Head of caudate nucleus (tissue), 42 donors: ENCODE data around the gene RPS6KA2.
"Not testable (repeated sequence)": the region's sequence is repeated elsewhere in the genome, so short reads cannot be mapped to it uniquely, and the experiment has no call there.

Source experiments
- DNase-seq, 42 donors: peaks; one replicate each; pipeline versions ENCODE4 v3.0.0 to v3.0.0-alpha.2; 2020 to 2021; ENCODE audit warnings: mixed read lengths in 7 of 42
- intact Hi-C: fragments of 100-400 bp; cut with DNase I; formaldehyde crosslinking; loops from one replicate; pipeline ENCODE4 v1.15.0; 2022

RPS6KA2 gene

GRCh38 chr6:166638573-166638964 lies 11.5 kb upstream of the RPS6KA2 start:
- DNase-seq = peak in 1 of 42 donors; percentile 18
- intact Hi-C loops = no loop called here

- intact Hi-C loops = no loop called here
- DNase-seq = peak in 1 of 42 donors; percentile 12
These were observed 10.9 kb upstream of the RPS6KA2 start for GRCh38 chr6:166637812-166638572.

DNA sequence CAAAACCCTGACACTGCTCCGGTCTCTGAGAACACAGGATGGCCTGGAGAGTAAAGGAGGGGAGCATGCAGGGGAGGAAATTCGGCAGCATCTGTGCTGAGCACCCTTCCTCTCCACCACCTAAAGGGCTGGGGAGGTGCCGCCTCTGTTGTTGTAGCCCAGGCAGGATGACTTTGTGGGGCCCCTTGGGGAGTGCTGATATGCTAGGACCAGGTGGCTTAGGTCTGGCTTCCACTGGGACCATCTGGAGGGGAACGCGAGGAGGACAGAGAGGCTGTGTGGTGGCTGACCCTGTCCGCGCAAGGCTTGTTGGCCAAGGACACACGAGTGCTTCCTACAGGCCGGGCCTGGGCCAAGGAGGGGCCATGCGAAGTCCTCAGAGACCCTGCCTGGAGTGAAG lies 9.9 kb upstream of the RPS6KA2 start:
- intact Hi-C loops = no loop called here
- peak in 3 of 42 donors; percentile 9 to 14 (median 14) for DNase-seq

DNA sequence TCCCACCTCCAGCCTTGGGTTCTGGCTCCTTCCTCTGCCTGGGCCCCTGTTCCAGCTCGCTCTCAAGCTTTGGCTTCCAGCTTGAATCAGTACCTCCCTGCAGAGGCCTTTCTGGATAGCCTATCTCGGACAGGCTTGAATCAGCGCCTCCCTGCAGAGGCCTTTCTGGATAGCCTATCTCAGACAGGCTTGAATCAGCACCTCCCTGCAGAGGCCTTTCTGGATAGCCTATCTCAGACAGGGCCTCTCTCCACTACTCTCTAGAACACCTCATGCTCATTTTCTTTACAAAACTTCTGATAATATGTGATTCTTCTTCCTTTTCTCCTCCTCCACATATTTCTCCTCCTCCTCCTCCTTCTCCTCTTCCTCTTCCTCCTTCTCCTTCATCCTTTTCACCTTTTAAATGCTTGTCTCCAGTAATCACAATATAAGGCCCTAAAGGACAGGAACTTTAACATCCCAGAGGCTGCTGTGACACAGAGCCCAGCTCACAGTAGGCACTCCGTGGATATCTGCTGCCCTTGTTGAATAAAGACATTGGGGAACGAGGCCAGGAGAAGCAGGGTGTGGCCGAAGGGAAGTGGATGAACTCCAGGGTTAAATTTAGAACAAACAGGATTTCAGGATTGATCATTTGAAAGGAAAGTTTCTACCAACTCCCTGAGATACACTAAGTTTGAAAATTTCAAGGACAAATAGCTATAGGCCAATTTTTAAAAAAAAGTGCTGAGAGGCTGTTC lies 9.3 kb upstream of the RPS6KA2 start:
- intact Hi-C loops = no loop called here

GRCh38 chr6:166635013-166635970 lies 8.2 kb upstream of the RPS6KA2 start:
- intact Hi-C loops = no loop called here

More for the DNA sequence above, 9.3 kb upstream of the RPS6KA2 start:
- DNase-seq = peak in 1 of 42 donors; percentile 9

DNA sequence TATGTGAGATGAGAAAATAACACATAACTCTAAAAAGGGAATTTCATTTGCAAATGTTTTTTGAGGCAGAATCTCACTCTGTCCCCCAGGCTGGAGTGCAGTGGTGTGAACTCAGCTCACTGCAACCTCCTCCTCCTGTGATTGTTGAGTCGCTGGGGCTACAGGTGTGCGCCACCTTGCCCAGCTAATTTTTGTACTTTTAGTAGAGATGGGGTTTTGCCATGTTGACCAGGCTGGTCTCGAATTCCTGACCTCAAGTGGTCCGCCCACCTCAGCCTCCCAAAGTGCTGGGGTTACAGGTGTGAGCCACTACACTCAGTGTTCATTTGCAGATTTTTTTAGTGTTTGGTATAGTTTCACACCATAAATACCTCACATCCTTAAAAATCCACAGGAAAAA lies 7.5 kb upstream of the RPS6KA2 start:
- peak in 1 of 42 donors; percentile 17 for DNase-seq
- intact Hi-C loops = not testable (repeated sequence)

More at GRCh38 chr6:166635013-166635970, 8.2 kb upstream of the RPS6KA2 start:
- peak in 3 of 42 donors; percentile 6 to 23 (median 11) for DNase-seq

DNA sequence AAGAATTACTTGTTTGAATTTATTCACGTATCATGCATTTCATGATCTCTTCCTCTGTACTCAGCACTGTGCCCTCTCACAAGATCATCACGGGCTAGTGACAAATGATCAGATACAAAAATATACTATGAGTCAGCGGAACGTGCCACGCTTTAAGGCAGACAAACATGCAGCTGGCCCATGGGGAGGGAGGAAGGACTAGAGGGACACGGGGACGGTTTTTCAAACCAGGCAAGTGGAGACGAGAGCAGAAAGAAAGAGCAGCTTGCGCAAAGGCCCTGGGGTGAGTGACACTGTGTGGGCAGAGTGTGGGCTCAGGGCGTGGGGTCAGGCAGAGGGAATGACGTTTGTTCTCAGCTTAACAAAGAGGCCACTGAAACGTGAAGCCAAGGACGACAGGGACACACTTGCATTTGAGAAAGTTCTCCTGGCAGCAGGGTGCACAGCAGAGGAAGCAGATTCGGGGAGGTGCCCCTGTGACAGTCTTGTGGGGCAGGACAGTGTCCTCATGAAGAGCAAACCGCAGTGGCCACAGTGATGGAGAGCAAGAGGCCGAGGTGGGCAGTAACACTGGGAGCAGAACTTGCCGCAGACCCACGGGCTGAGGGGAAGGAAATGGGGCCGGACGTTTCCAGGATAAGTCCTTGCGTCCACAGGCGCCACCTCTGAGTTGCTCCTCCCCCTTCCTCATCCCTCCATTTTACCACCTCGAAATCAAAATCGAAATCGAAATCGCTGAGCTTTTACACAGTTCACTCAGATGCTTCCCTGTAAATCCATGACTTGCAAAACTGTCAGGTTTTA lies 6.9 kb upstream of the RPS6KA2 start:
- peak in 2 of 42 donors; percentile 16 to 22 for DNase-seq
- intact Hi-C loops = no loop called here

DNA sequence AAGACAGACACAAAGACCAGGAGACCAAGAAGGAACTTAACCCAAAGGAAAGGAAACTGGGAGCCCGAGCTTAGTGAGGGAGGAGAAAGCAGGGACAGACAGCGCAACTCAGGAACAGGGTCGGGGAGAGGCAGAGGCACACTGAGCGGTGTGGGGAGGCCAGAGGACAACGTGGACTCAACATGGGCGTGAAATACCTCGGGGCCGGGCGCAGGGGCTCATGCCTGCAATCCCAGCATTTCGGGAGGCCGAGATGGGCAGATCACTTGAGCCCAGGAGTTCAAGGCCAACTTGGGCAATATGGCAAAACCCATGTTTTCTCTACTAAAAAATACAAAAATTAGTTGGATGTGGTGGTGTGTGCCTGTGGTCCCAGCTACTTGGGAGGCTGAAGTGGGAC lies 5.7 kb upstream of the RPS6KA2 start:
- DNase-seq = peak in 2 of 42 donors; percentile 8 to 19
- intact Hi-C loops = no loop called here

GRCh38 chr6:166630462-166630861 lies 3.4 kb upstream of the RPS6KA2 start:
- intact Hi-C loops = no loop called here
- peak in 2 of 42 donors; percentile 12 for DNase-seq

DNA sequence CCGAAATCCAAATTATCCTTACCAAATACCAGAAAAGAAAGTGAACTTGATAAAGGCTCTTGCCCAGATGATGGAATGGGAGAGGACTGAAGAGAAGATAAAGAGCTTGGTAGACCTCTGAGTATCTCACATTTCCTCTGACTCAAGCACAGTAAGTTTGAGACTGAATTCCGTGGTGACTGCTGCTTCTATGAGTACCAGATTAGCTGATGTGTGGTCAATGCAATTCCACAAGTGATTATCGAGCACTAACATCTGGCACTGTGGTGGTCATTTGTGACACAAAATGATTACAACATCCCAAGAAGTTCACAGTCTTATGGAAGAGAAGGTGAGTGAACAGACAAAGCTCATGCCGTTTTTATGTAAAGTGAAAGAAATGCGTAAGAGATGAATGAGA lies 2.6 kb upstream of the RPS6KA2 start:
- intact Hi-C loops = loop anchor here (5.0 kb wide), 1 partner anchor 72 kb away; no protein-coding TSS in a partner anchor

GRCh38 chr6:166627875-166628801 lies 1.1 kb upstream of the RPS6KA2 start:
- intact Hi-C loops = loop anchor here (5.0 kb wide), 1 partner anchor 71 kb away; no protein-coding TSS in a partner anchor
- peak; percentile 28 to 86 (median 70) for DNase-seq

More for the DNA sequence above, 2.6 kb upstream of the RPS6KA2 start:
- DNase-seq = no peak

- intact Hi-C loops = loop anchor here (5.0 kb wide), 1 partner anchor 69 kb away; no protein-coding TSS in a partner anchor
- peak in 40 of 42 donors; percentile 20 to 73 (median 48) for DNase-seq
These were observed 646 bp downstream of the RPS6KA2 start for GRCh38 chr6:166626177-166627032.

GRCh38 chr6:166625356-166625755 lies 1.7 kb downstream of the RPS6KA2 start:
- intact Hi-C loops = loop anchor here (5.0 kb wide), 1 partner anchor 68 kb away; no protein-coding TSS in a partner anchor
- peak in 2 of 42 donors; percentile 25 to 43 for DNase-seq

GRCh38 chr6:166624275-166624674 lies 2.8 kb downstream of the RPS6KA2 start:
- intact Hi-C loops = no loop called here
- peak in 3 of 42 donors; percentile 23 to 47 (median 25) for DNase-seq

- intact Hi-C loops = no loop called here
These were observed 3.7 kb downstream of the RPS6KA2 start for GRCh38 chr6:166623318-166623717.

GRCh38 chr6:166621114-166621540 lies 5.9 kb downstream of the RPS6KA2 start:
- peak in 2 of 42 donors; percentile 24 to 35 for DNase-seq
- intact Hi-C loops = no loop called here

More at GRCh38 chr6:166623318-166623717, 3.7 kb downstream of the RPS6KA2 start:
- DNase-seq = peak in 2 of 42 donors; percentile 13 to 33
